NAMALWA (cell line): ENCODE measurements around the gene ASTN2.

Source experiments
- DNase-seq: peaks from one replicate; pipeline ENCODE4 v3.0.0-alpha.2; 2015; ENCODE audit warnings: low spot score

Gene ASTN2

GRCh38 chr9:117170567-117170966 is 244.3 kb downstream of the ASTN2 start:
- no peak for DNase-seq

GRCh38 chr9:117169089-117169621 is 245.7 kb downstream of the ASTN2 start:
- no peak for DNase-seq

DNA sequence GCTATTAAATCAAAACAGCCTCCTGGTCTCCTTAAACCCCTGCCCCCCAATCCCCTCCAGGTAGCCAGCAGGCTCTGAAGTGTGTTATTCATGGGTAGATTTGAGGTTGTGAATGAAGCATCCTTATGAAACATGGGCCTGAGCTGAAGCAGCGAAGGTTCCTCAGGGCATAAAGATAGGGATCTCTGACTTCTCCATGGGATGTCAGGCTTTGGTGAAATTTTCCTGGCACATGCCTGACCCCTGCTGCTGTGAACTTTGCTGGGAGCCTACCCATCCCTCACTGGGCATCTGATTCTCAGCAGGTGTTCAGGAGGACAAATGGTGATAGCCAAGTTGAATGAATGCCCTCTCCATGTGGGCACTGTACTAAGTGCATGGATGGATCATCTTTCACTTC is 250.3 kb downstream of the ASTN2 start:
- DNase-seq = no peak

DNA sequence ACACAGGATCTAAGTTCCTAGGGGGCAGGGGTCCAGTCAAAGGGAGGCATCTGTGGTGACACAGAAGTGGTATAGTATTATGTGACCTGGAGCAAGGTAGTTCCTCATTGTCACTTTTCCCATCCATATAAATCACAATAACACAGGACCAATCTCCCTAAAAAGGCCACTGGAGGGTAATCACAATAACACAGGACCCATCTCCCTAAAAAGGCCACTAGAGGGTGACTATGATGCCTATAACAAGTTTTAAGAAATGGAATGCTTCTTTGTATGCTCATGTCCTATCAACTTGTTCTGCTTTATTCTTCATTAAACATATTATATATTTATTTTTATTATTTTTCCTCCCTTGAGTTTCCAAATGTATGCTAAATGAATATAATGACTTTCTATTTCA is 254.6 kb downstream of the ASTN2 start:
- no peak for DNase-seq

GRCh38 chr9:117156771-117157535 is 257.9 kb downstream of the ASTN2 start:
- no peak for DNase-seq

GRCh38 chr9:117156144-117156688 is 258.6 kb downstream of the ASTN2 start:
- DNase-seq = no peak

- no peak for DNase-seq
Measured at GRCh38 chr9:117153021-117153420, 261.8 kb downstream of the ASTN2 start.

DNA sequence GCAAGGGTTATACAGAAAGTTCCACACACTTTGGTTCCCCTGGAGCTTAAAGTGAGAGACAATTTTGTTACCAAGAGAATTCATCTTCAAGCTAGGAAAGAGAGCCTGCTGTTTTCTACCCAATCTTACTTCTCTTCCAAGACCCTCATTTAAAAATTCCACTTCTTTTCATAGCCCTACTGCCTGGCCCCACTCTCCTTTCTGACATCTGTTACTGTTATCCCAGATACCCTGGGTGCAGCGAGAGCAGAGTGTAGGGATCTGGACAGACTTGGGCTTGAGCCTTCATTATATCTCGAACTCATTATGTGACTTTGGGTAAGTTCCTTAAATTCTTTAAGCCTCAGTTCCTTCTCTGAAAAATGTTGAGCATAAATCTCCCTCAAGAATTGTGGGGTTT is 263.1 kb downstream of the ASTN2 start:
- no peak for DNase-seq

GRCh38 chr9:117149996-117150395 is 264.9 kb downstream of the ASTN2 start:
- DNase-seq = no peak

GRCh38 chr9:117145811-117146490 is 268.9 kb downstream of the ASTN2 start:
- DNase-seq = no peak

DNA sequence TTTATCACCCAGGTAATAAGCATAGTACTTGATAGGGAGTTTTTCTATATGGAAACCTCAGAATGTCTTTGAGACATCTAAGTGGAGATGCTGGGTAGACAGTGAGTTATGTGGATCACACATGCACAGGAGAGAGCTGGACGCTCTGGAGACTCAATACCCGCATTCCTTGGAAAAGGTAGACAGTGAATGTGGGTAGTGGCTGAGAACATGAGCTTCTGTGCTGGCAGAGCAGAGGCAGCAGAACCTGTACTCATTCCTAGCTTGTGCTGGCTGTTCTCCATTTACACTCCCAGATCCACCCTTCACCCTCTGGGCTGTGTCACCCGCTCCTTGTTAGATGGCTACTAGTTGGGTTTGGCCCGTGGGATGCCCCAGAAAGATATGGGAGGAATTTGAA is 269.8 kb downstream of the ASTN2 start:
- no peak for DNase-seq

GRCh38 chr9:117138231-117138630 is 276.6 kb downstream of the ASTN2 start:
- DNase-seq = no peak

GRCh38 chr9:117136461-117136860 is 278.4 kb downstream of the ASTN2 start:
- no peak for DNase-seq

GRCh38 chr9:117135501-117136098 is 279.3 kb downstream of the ASTN2 start:
- no peak for DNase-seq

DNA sequence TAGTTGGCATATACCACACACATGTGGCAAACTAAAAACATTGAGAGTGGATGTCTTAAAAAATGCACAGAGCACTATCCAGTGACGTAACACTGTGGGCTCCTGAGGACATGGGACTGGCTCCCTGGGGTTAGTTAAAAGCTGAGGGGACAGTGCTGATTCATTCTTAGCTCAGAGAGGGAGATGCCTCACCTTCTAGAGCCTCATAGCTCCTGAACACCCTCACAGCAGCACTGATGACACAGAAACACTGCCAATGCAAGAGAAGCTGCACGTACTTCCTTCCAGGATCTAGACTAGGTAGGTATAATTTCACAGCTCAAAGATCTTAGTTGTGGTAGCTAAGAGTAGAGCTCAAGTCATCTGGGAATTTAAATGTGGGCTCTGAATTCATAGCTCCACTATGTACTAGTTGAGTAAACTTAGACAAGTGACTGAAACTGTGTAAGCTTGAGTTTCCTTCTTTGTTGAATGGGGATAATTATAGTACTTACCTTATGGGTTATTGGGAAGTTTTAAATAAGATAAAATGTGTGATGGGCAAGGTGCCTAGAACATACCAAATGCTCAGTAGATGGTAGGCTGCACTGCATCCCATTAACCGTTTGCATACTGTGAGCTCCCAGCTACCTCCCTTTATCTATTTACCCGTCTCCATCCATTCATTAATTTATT is 279.9 kb downstream of the ASTN2 start:
- DNase-seq = no peak

DNA sequence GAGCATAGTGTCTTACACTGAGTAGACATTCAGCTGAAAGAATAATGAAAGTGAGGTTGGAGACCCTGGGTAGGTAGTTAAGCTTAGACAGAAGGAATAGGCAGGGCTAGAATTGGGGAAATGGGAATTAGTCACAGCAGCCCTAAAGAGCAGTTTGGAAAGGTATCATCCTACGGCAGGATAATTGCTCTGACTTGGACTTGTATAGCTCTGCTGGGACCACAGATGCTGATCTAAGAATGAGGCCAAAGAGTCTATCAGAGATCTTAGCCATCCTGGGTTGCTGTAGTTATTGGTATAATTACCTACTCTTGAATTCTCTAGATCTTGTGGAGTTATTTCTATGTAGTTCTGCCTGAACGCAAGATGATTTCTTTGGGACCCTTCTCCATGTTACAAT is 288.0 kb downstream of the ASTN2 start:
- DNase-seq = no peak

- no peak for DNase-seq
Measured at GRCh38 chr9:117125531-117125930, 289.3 kb downstream of the ASTN2 start.

GRCh38 chr9:117123729-117124128 is 291.1 kb downstream of the ASTN2 start:
- no peak for DNase-seq

GRCh38 chr9:117122953-117123352 is 291.9 kb downstream of the ASTN2 start:
- DNase-seq = no peak

GRCh38 chr9:117122102-117122501 is 292.8 kb downstream of the ASTN2 start:
- DNase-seq = no peak

DNA sequence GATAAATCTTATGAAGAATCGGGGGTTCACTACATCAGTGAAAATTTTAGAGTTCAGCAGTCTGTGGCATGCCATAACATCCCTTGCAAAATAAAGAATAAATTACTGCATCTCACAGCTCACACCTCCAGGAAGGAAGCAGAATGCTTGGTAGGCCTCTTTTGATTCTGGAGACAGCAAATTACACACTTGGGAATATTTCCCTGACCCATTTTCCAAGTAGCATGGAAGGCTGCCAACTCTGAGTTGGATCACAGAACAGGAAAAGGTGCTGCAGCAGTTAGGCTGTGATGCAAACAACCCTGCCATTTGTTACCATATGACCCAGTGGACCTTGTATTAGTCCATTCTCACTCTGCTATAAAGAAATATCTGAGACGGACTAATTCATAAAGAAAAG is 293.5 kb downstream of the ASTN2 start:
- no peak for DNase-seq

- DNase-seq = no peak
Measured at GRCh38 chr9:117120061-117120460, 294.8 kb downstream of the ASTN2 start.
